Suppressor macrophage treated with lipopolysaccharide for 1 hour (primary cell): ENCODE results near the gene CYP4F22.
"Not testable (repeated sequence)": the region's sequence is repeated elsewhere in the genome, so short reads cannot be mapped to it uniquely, and the experiment has no call there.

Source experiments
- DNase-seq, 3 donors: peaks; one replicate each; pipeline ENCODE4 v3.0.0-alpha.2; 2020 to 2022

Gene CYP4F22

GRCh38 chr19:15495151-15495550 lies 13.2 kb upstream of the CYP4F22 start:
- DNase-seq = no peak

GRCh38 chr19:15498156-15498858 lies 10.0 kb upstream of the CYP4F22 start:
- DNase-seq = no peak

- no peak for DNase-seq
Measured at GRCh38 chr19:15498910-15499309, 9.4 kb upstream of the CYP4F22 start.

GRCh38 chr19:15501596-15501995 lies 6.7 kb upstream of the CYP4F22 start:
- no peak for DNase-seq

GRCh38 chr19:15502264-15502663 lies 6.1 kb upstream of the CYP4F22 start:
- DNase-seq = no peak

- DNase-seq = peak in 2 of 3 donors; percentile 30 to 48
Measured at GRCh38 chr19:15506074-15506571, 2.2 kb upstream of the CYP4F22 start.

- no peak for DNase-seq
Measured at GRCh38 chr19:15507068-15508034, 974 bp upstream of the CYP4F22 start.

GRCh38 chr19:15511671-15512424 lies 3.5 kb downstream of the CYP4F22 start:
- DNase-seq = no peak

- not testable (repeated sequence) for DNase-seq
Measured at GRCh38 chr19:15515227-15515625, 6.9 kb downstream of the CYP4F22 start.

GRCh38 chr19:15516363-15516762 lies 8.0 kb downstream of the CYP4F22 start:
- no peak for DNase-seq

GRCh38 chr19:15517778-15518177 lies 9.5 kb downstream of the CYP4F22 start:
- no peak for DNase-seq

GRCh38 chr19:15519433-15519976 lies 11.2 kb downstream of the CYP4F22 start:
- DNase-seq = no peak

GRCh38 chr19:15524781-15525180 lies 16.5 kb downstream of the CYP4F22 start:
- DNase-seq = no peak

GRCh38 chr19:15525291-15525690 lies 17.0 kb downstream of the CYP4F22 start:
- DNase-seq = no peak

GRCh38 chr19:15526408-15526807 lies 18.1 kb downstream of the CYP4F22 start:
- no peak for DNase-seq

- DNase-seq = no peak
Measured at GRCh38 chr19:15527705-15528104, 19.4 kb downstream of the CYP4F22 start.

GRCh38 chr19:15529774-15530372 lies 21.5 kb downstream of the CYP4F22 start:
- peak; percentile 19 to 43 (median 38) for DNase-seq

- peak; percentile 76 to 90 (median 90) for DNase-seq
Measured at GRCh38 chr19:15532779-15533521, 24.6 kb downstream of the CYP4F22 start.

- not testable (repeated sequence) for DNase-seq
Measured at GRCh38 chr19:15533522-15533830, 25.2 kb downstream of the CYP4F22 start.

- no peak for DNase-seq
Measured at GRCh38 chr19:15534957-15535864, 26.9 kb downstream of the CYP4F22 start.

- DNase-seq = no peak
Measured at GRCh38 chr19:15536350-15536749, 28.0 kb downstream of the CYP4F22 start.
